ENCODE data around the gene HNRNPAB.

HNRNPAB gene

GRCh38 chr5:178170455-178170854, 33.9 kb upstream of the HNRNPAB start:
- TF ChIP-seq, protein P1, sequence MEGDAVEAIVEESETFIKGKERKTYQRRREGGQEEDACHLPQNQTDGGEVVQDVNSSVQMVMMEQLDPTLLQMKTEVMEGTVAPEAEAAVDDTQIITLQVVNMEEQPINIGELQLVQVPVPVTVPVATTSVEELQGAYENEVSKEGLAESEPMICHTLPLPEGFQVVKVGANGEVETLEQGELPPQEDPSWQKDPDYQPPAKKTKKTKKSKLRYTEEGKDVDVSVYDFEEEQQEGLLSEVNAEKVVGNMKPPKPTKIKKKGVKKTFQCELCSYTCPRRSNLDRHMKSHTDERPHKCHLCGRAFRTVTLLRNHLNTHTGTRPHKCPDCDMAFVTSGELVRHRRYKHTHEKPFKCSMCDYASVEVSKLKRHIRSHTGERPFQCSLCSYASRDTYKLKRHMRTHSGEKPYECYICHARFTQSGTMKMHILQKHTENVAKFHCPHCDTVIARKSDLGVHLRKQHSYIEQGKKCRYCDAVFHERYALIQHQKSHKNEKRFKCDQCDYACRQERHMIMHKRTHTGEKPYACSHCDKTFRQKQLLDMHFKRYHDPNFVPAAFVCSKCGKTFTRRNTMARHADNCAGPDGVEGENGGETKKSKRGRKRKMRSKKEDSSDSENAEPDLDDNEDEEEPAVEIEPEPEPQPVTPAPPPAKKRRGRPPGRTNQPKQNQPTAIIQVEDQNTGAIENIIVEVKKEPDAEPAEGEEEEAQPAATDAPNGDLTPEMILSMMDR (IDR thresholded peaks at IDR 0.05; ENCODE audit: borderline replicate concordance, control extremely low read depth, extremely low read depth, insufficient read depth, missing control alignments): no peak

DNA sequence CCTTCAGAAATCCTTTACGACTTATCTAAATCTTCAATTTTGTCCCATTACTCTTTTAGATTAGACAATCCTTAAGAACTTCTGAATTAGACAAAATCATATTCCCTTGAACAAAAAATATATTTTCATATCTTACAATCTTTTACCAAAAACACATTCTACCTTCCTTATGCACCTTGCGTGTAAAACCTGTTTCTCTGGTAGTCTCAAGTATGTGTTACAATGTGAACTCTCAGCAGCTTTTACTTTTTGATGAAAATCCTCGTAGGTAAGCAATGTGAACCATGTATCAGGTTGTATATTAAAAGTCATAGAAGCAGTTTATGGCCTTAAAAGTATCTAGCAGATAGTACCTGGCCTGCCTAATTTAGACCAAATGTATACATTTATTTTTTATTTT, 29.9 kb upstream of the HNRNPAB start:
- in situ Hi-C loops (cut with MboI; ENCODE audit: low sequenced_read_pairs, unreplicated experiment): no loop called here
- TF ChIP-seq, protein P1 (IDR thresholded peaks at IDR 0.05; ENCODE audit: borderline replicate concordance, control extremely low read depth, extremely low read depth, insufficient read depth, missing control alignments): no peak
- DNase-seq (ENCODE audit: low spot score): no peak

More at GRCh38 chr5:178170455-178170854, 33.9 kb upstream of the HNRNPAB start:
- in situ Hi-C loops (cut with MboI; ENCODE audit: low sequenced_read_pairs, unreplicated experiment): no loop called here
- DNase-seq (ENCODE audit: low spot score): no peak

- in situ Hi-C loops (cut with MboI; ENCODE audit: low sequenced_read_pairs, unreplicated experiment): no loop called here
- no peak for DNase-seq (ENCODE audit: low spot score)
- TF ChIP-seq, protein P1 (IDR thresholded peaks at IDR 0.05; ENCODE audit: borderline replicate concordance, control extremely low read depth, extremely low read depth, insufficient read depth, missing control alignments): no peak
Observed at GRCh38 chr5:178176791-178177190, 27.5 kb upstream of the HNRNPAB start.

- no peak for DNase-seq (ENCODE audit: low spot score)
- in situ Hi-C loops (cut with MboI; ENCODE audit: low sequenced_read_pairs, unreplicated experiment): no loop called here
- TF ChIP-seq, protein P1 (IDR thresholded peaks at IDR 0.05; ENCODE audit: borderline replicate concordance, control extremely low read depth, extremely low read depth, insufficient read depth, missing control alignments): no peak
Observed at GRCh38 chr5:178177569-178177968, 26.8 kb upstream of the HNRNPAB start.

GRCh38 chr5:178180141-178180863, 24.0 kb upstream of the HNRNPAB start:
- DNase-seq (ENCODE audit: low spot score): no peak
- TF ChIP-seq, protein P1 (IDR thresholded peaks at IDR 0.05; ENCODE audit: borderline replicate concordance, control extremely low read depth, extremely low read depth, insufficient read depth, missing control alignments): no peak
- in situ Hi-C loops (cut with MboI; ENCODE audit: low sequenced_read_pairs, unreplicated experiment): no loop called here

GRCh38 chr5:178182158-178182876, 22.0 kb upstream of the HNRNPAB start:
- TF ChIP-seq, protein P1 (IDR thresholded peaks at IDR 0.05; ENCODE audit: borderline replicate concordance, control extremely low read depth, extremely low read depth, insufficient read depth, missing control alignments): no peak
- in situ Hi-C loops (cut with MboI; ENCODE audit: low sequenced_read_pairs, unreplicated experiment): no loop called here
- no peak for DNase-seq (ENCODE audit: low spot score)

All from GM13976 (cell line).